ENCODE measurements around the gene HDAC4.

Gene HDAC4

DNA sequence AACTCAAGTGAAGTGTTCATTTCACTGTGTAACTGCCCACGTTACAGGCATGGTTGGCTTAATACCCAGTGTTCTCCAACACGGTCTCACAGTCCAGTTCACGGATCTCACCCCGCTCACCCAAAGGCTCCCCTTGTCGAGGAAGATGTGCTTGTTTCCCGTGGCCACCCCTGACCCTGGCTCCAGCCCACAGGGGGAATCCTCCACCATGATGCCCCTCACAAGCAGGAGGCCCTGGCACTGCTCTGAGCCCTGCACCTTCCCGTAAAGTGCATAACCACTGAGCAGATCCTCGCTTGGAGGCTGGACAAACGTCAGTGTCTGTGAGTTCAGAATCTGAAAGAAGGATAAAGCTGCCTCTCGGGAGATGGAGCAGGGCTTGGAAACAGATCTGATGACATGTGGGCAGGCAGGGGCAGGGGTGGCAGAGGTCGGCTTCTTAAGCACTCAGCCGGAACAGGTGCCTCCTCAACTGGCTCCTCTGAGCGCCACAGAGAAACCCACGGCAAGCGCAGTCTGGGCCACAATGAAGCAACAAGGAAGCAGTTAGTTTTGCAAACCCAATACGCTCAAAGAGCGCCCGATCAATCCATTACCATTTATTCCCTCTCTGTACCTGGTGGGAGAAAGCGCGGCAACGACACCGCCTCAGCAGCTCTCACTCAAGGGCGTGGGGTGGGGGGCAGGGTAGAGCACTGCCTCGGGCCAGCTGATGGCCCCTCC, 17.6 kb downstream of the HDAC4 start:
- no peak for DNase-seq

DNA sequence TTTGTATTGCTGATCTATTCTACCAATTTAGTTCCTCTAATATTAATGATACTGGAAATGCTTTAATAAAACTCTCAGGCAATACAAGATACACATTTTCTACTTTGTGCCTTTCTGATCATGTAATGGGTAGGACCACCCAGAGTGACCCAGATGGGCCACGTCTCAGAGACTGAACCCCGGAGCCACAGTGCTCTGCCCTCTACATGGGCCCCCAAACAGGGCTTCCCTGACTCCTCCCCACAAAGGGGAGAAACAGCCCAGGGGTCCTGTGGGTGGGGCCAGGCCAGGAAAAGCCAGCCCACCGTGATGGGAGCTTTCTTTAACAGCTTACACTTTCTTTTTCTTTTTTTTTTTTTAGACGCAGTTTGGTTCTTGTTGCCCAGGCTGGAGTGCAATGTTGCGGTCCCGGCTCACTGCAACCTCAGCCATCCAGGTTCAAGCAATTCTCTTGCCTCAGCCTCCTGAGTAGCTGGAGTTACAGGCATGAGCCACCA, 18.4 kb downstream of the HDAC4 start:
- DNase-seq, result no peak

DNA sequence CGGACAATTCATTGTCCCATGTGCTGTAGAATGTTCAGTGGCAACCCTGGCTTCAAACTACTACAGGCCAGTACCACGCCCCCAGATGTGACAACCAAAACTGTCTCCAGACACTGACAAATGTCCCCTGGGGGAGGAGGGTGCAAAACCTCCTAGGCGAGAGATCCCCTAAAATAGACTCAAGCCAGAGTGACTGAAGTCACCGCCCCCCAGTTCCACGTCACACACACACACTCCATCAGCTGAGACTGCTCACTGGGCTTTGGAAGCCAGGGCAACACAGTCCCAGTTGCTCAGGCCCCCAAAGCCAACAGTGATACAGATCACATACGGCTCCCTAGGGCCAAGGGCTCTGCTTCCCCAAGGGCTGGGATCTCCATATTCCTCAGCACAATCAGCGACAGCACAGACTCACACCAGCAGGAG, 19.1 kb downstream of the HDAC4 start:
- DNase-seq, result no peak

DNA sequence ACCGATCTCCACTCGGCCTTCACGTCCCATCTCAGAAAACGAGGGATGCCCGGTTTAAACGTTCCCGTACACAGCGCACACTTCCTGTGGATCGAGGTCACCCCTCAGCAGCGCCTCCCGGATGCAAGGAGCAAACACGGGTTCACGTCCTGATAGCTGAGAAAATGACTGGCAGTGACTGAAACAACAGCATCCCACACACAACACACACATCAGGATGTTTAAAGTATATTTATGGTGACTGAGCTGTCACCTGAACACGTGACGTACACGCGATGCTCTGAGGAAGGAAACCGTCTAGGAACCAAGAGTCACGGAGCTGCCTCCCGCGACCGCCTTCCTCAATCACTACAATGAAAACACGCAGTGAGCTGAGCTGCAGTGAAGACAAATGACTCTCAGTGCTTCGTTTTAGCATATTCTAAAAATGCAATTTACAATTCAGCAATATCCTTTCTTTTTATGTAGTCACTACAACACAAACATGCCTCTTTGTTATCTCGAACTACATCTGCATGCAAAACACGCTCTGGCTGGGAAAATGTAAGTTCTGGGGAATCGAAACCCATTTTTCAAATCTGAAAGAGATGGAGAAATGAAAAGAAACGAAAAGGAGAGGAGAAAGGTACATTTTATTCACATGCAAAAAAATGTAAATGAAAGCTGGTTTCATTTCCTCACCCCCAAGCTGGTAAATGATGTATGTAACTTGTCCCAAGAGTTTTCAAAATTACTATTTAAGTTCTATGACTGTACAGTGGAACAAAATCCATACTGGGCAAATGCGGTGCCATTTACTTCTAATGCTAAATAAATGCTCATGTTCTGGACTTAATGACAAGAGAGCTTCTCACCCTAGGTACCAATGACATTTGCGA, 19.8 kb downstream of the HDAC4 start:
- DNase-seq, result peak; percentile 70

DNA sequence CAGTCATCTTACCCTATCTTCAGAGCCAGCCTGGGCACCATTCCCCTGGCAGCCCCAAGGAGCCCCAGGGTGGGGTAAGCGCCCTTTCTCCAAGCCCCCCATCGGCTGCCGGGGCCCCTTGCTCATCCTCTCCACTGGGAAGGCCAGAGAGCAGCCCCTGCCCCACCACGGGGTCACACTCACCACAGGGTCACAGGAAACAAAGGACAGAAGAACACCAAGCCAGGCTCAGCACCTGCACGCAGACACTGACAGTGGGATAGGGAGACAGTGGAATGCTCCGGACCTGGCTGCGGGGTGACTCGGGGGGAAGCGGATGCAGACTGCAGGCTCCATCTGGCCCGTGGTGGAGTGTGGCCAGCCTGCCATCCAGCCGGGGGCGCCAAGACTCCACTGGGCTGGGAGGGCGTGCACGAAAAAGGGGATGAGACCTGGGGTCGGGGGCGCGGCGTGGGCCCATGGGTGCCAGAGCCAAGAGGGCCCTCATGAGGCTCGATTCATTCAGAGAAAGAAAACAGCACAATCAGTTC, 21.1 kb downstream of the HDAC4 start:
- no peak for DNase-seq

DNA sequence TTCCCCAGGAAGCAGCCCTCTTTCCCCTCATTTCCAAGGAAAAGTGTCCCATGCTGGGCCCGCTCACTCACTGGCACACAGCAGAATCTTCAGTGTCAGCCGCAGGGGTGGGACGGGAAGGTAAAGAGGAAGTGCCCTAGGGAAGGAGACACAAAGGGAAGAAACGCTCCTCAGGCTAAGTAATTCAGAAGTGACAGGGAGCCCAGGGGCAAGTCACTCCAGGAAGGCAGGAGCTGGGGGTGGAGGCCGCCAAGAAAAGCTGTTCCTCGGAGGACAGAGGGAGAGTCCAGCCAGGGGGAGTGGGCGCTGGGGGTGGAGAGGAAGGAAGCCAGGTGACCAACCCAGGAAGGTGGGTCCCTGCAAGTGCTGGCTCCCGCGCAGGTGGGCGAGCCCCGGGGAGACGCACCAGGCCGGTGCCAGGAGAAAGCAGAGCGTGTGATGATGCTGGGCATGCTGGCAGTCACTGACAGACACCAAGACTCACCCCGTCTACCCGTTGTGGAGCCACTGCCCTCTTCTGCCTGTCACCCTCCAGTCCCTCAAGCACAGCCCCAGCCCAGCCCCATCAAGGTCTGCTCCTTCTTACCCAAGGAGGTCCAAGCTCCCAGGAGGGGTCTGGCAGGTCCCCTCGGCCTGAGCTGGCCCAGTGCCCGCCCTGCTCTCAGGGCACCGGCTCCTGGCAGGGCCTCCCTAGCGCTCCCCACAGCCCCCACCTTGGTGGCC, 21.7 kb downstream of the HDAC4 start:
- no peak for DNase-seq

DNA sequence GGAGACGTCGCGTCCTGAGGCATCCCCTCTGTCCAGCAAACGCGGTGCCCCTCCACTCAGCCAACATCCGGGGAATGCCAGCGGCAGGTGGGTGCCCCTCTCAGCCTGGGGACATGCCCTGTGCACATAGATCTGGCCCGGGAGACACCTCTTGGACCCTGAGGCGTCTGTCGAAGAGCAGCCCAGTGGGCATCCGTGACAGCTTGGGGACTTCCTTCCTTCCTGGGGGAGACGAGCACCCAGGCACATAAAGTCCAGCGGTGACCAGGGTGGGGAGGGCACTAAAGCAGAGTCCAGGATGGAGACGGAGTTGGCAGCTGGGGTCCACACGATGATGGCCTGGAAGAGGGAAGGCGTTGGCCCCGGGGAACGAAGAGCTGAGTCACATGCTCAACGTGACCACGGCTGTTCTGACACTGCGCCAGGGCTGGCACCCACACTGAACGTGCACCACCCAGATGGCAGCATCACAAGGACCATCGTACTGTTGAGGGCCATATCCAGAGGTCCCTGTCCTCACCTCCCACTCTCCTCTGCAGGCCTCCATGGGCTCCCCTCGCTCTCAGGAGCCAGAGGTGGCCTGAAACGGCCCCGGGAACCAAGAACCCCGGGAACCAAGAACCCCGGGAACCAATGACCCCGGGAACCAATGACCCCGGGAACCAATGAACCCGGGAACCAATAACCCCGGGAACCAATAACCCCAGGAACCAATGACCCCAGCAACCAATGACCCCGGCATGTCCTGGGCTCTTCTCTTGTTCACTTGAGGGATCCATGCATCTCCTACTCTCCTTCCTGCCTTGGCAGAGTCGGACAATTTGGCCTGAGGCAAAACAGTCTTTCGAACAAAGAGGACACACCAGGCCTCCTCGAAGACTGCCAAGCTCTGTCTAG, 22.6 kb downstream of the HDAC4 start:
- DNase-seq, result no peak

DNA sequence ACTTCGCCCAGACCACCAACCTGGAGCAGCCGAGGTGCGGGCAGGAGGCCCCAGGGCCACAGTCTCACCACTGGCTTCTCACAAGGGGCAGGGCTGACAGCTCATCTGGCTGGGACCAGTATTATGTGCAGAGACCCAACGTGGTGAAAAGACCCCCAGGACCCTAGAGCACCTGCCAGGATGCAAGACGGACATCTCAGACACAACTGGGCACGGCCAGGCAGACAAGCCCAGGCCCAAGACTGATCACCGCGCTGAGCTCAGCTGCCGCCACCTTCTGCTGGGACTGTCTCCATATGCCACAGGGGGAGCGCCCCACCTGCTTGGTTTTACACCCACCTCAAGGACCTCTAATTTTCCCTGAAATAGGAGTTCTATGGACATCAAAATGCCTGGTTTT, 23.2 kb downstream of the HDAC4 start:
- DNase-seq, result no peak

DNA sequence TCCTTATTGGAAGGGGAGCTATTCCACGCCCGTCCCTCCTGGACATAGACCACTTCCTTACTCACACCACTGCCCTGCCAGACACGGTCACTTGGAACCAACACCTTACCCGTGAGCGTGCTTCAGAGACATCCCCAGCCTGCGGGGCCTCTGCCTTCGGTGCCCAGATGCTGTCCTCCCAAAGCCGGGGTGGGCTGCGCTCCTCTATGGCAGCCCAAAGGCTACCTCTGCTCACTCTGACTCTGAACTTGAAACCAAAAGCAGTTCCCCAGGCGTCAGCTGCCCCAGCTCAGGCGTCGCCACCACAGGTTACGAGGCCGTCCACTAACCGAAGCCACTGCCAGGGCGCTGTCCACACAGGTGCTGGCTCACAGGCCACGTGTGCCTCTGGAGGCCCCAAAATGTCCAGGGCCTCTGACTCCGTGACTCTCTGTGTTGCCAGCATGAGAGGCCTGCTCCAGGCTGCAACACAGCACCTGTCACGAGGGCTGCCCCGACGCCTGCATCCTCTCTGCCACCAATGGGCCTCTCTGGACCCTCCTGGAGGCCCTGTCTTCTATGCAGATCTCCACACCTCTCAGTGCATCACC, 23.8 kb downstream of the HDAC4 start:
- no peak for DNase-seq

DNA sequence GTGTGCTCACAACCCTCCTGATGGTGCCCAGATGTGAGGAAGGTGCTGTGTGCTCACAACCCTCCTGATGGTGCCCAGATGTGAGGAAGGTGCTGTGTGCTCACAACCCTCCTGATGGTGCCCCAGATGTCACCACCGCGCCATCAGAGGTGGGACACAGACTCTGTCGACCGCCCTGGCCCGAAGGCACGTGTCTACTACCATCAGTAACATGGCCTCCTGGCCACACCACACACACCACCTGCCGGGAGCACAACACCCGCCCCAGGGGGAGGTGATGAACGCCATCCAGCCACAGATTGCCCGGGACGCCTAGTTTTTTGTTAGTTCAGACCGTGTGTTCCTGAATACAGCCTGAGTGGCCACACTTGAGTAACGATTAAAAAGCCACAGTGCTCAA, 24.5 kb downstream of the HDAC4 start:
- no peak for DNase-seq

DNA sequence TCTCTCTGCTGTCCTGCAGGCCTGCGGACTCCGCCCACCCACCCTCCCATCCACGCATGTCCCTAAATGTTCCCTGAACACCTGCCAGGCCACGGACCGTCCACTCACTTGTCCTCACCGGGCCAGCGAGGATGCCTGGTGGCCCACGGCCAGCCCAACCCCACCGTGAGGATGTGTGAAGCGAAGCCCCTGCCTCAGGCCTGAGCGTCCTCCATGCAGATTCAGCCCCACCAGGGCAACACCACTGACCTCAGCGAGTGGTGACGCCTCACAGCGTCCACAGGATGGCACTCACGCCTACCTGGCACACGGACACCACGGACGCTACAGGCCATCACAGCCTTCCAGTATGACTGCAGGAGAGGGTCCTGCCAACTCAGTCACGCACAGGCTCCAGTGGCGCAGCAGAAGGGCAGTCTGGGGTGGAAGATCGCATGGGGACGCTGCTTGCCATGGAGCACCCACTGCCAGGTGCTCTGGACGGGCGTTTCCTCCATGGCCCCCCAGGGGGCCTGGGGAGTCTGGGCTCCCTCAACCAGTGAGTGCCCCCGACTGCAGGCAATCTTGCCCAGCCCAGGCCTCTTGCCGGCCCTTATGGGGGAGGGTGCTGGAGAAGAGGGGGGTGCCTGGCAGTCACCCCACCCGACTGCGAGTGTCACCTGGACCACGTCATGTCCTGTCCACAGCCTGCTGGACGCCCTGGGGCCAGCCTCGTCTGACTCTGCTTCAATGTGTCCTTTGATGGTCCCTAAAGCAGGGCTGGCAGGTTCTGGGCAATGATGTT, 25.4 kb downstream of the HDAC4 start:
- no peak for DNase-seq

DNA sequence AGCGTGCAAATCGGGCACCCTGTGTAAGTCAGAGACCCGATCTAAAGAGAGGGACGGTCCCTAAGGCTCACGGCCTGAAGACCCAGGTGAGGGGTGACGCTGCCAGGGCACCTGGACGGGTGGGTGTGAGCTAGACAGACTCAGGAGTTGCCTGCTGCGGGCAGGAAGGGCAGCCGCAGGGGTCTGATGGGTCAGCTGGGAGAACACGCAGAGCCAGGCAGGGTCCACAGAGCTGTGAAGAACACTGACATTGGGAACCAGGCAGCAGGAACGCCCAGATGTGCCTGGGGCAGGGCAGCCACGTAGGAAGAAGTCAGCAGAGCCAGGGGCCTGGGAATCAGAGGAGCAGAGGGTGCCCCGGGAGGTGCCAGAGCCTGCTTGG, 25.9 kb downstream of the HDAC4 start:
- no peak for DNase-seq

DNA sequence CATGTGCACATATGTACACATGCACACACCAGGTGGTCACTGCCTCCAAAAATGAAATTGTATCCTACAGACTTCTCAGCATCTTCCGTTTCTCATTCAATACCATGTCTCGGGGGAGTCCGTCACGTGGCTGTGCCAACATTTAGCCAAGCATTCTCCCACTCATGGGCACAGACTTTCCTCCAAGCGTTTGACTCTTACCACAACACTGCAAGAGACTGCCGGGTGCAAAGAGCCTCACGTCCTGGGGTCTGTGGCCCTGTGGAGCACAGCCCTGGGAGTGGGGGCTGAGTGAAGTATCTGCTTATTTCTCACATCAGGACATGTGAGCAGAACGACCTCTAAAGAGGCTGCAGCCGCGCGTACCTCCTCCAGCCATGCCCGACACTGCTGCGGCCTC, 28.0 kb downstream of the HDAC4 start:
- no peak for DNase-seq

DNA sequence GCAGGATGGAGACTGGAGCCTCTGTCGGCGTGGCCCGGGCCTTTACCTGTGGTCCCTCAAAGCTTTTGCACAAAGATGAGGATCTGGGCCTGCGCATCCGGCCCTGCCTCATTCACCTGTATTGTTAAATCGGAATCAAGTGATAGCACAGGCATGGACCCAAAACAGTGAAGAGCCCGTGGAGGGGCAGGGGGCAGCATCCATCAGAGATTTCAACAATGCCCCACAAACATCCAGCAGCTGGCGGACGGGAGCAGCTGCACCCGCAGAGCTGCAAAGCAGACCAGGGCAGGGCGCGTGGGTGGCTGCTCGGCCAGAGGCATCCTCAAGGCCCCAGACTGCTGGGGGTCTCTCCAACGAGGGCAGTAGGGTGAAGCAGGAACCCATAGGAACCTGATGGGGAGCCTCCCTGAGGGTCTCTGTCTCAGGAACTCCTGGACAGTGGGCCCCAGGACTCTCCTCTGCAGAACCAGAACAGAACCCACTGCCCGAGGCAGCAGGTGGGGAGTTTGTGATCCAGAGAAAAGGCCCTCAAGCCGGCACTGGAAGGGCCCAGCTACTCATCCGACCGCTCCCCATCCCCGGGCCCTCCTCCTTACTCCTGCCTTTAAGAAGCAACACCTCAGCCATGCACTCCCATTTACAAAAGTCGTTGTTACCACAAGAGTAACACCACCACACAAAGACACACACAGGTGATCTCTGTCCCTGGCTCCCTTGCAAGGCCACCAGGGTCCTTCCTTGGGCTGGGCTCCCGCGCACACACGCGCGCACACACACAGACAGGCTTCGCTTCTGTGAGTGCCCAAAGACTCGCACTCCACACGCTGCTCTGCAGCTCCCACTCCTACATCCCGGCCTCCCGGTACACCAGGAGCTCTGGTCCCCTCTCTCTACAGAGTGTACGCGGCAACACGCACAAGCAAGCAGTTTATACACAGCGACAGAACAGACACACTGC, 28.8 kb downstream of the HDAC4 start:
- DNase-seq, result no peak

DNA sequence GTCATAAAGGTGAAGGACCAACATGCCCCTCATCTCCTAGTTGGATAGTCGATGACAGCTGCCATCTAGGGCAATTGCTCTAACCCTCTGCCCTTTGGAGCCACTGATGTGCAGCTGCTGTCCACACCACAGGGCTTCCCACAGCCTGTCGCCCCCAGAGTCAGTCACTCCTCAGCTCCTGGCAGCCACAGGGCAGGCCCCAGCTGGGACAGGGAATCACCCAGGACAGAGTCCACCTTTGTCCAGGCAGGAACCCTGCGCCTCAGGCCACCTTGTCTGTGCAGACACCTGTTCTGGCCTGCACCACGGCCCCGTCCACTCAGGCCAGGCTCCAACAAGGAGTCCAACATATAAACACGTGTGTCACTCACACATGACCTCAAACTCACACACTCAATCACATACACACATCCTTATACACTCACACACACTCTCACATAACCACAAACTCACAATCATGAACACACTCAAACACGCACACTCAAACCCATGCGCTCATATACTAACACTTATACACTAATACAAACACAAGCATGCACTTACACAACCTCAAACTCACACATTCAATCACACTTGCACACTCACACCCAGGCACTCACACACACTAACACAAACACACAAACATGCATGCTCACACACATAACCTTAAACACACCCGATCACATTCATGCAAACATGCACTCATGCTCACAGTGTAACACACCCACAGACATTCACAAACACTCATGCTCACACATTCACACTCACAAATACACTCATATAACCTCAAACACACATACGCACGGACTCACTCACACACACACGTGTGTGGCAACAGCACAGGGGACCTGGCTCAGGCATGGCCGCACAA, 29.7 kb downstream of the HDAC4 start:
- DNase-seq, result no peak

DNA sequence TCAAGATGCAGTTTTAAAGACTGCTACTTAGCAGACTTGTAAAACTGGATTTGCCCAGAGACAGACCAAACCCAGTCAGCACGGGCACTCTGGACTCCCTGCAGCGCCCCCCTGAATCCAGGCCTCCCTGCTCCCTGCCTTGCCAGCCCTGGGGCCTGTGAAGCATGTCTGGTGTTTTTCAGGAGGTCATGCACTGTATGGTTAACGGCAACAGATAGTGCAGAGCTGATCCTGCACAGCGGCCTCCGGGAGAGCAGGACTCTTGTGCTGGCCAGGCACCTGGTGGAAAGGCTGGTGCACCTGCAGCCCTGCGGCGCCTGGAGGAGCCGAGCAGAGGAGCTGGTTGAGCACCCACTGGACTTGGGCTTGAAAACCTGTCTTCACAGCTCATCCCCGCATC, 30.4 kb downstream of the HDAC4 start:
- DNase-seq, result no peak

DNA sequence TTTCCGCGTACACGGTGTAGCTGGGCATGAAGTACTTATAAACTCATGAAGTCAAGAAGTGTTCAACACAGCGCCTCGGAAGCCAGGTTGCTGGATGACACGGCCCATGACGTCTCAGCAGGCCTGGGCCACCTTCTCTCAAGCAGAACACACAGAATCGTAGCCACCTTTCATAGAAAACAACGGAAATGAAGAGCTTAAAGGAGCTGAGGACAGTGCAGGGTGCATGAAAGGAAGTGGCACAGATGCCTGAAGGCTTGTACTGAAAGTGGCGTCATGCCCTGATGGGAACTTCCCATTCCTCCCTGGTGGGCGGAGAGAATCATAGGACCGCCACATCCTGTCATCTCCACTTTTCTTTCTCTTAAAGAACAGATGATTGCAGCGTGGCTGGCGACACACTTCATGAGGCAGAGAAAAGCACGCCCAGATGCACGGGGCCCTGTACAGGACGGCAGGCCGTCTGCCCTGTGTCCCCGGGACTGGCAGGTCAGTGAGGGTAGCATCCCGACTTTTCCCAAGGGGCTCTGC, 31.1 kb downstream of the HDAC4 start:
- peak; percentile 82 for DNase-seq

DNA sequence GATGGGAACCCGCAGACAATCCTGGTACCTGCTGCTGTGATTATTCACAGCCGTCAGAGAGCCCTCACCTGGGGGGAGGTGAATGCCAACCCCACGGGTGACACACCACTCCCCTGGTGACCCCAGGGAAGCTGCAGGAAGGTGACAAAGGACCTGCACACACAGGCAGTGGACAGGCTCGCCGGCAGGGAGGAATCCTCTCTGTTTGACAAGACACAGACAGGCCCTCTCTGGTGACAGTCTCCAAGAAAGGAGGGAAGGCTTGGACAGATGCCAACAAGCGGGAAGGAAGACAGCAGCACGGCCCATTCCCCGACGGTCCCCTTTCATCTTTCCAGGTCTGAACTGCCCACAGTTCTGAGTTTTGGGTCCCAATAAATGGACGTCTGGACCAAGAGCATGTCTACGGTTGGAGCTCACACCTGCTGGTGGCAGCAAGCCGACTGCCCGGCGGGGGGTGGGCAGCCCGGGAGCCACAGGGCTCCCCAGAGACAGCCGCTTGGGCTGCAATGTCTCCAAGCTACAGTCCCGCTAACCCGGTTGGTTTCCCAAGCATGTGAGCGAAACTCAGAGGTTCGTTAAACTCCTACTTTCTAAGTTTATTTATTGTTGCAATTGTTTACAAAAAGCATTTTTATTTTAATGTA, 31.8 kb downstream of the HDAC4 start:
- DNase-seq, result no peak

All from CD4-positive, alpha-beta T cell treated with Interleukin-12 subunit alpha and Interleukin-12 subunit beta, for 1 hour (primary cell).